IMR-90 (cell line): Measurements from ENCODE around the gene FICD. TPM values are rescaled to one million over a fixed set of nuclear protein-coding genes. Genes with fewer than 3 reads are reported as not detected.

ENCODE experiments used
- ATAC-seq: fragments of 200-7000 bp; cut with Tn5 transposase; 2 replicates; pipeline ENCODE4 v1.9.1; 2020; ENCODE audit warnings: low read depth, mild to moderate bottlenecking, moderate library complexity
- BruUV-seq: library from RNA; stranded (reverse); fragments of 400-500 nt; replicated peaks from 2 replicates; lab custom pipeline; 2021; lab: Mats Ljungman, UMichigan
- CTCF ChIA-PET: fragments of 300-600 bp; formaldehyde crosslinking; extraction: SDS; loops from one replicate; lab custom pipeline; 2021; ENCODE audit warnings: antibody characterized with exemption; lab: Yijun Ruan, JAX
- POLR2A ChIA-PET: fragments of 300-600 bp; sonication (Branson Sonifier 250); formaldehyde crosslinking; loops from one replicate; lab custom pipeline; 2022; ENCODE audit warnings: antibody characterized with exemption; ENCODE audit not compliant: unreplicated experiment; lab: Charles Lee
- DNase-seq: peaks from one replicate; pipeline ENCODE4 v3.0.0; 2013
- H2AFZ ChIP-seq: replicated peaks from 2 replicates; pipeline ENCODE3; 2013; ENCODE audit warnings: low read length, mild to moderate bottlenecking; ENCODE audit not compliant: poor library complexity
- H2AK5ac ChIP-seq: 2 replicates; pipeline ENCODE4 v1.6.1; 2013; ENCODE audit warnings: low read depth, low read length, inconsistent platforms
- H2AK9ac ChIP-seq: replicated peaks from 2 replicates; pipeline ENCODE3; 2013; ENCODE audit warnings: mild to moderate bottlenecking, low read depth, low read length, moderate library complexity; ENCODE audit not compliant: poor library complexity
- H2BK120ac ChIP-seq: 2 replicates; pipeline ENCODE4 v1.6.1; 2013; ENCODE audit warnings: low read depth, low read length, inconsistent platforms
- H2BK15ac ChIP-seq: 3 replicates; pipeline ENCODE4 v1.6.1; 2013; ENCODE audit warnings: low read depth, low read length, inconsistent platforms
- H2BK20ac ChIP-seq: 2 replicates; pipeline ENCODE4 v1.6.1; 2013; ENCODE audit warnings: low read depth, mild to moderate bottlenecking, inconsistent platforms, low read length, moderate library complexity
- H2BK5ac ChIP-seq: 2 replicates; pipeline ENCODE4 v1.6.1; 2013; ENCODE audit warnings: mild to moderate bottlenecking, low read depth, low read length, inconsistent platforms; ENCODE audit not compliant: poor library complexity, severe bottlenecking
- H3K14ac ChIP-seq: replicated peaks from 2 replicates; pipeline ENCODE4 v1.6.1; 2013; ENCODE audit warnings: low read depth, low read length, inconsistent platforms
- H3K18ac ChIP-seq: 2 replicates; pipeline ENCODE4 v1.6.1; 2013; ENCODE audit warnings: low read depth, low read length, control low read depth
- H3K23ac ChIP-seq: 2 replicates; pipeline ENCODE4 v1.6.1; 2013; ENCODE audit warnings: low read depth, low read length, inconsistent platforms
- H3K27ac ChIP-seq: 2 replicates; pipeline ENCODE4 v1.5.1; 2013; ENCODE audit warnings: mild to moderate bottlenecking, control low read depth, low read length; ENCODE audit not compliant: insufficient read depth
- H3K27me3 ChIP-seq: 2 replicates; pipeline ENCODE4 v1.6.1; 2013; ENCODE audit warnings: low read length; ENCODE audit not compliant: control insufficient read depth, insufficient read depth
- H3K36me3 ChIP-seq: 2 replicates; pipeline ENCODE4 v1.6.1; 2013; ENCODE audit warnings: low read length, mixed read lengths; ENCODE audit not compliant: control insufficient read depth, insufficient read depth
- H3K4ac ChIP-seq: 2 replicates; pipeline ENCODE4 v1.6.1; 2013; ENCODE audit warnings: low read depth, low read length, inconsistent platforms
- H3K4me1 ChIP-seq: 2 replicates; pipeline ENCODE4 v1.6.1; 2013; ENCODE audit warnings: low read length, mixed read lengths; ENCODE audit not compliant: control insufficient read depth, insufficient read depth
- H3K4me2 ChIP-seq: 2 replicates; pipeline ENCODE4 v1.6.1; 2013; ENCODE audit warnings: low read depth, mild to moderate bottlenecking, control low read depth, low read length, moderate library complexity
- H3K4me3 ChIP-seq: 2 replicates; pipeline ENCODE4 v1.5.1; 2013; ENCODE audit warnings: low read depth, mild to moderate bottlenecking, control low read depth, low read length, moderate library complexity; ENCODE audit not compliant: insufficient read depth
- H3K56ac ChIP-seq: 2 replicates; pipeline ENCODE4 v1.6.1; 2013; ENCODE audit warnings: low read length, inconsistent platforms; ENCODE audit not compliant: insufficient read depth; ENCODE audit errors: extremely low read depth
- H3K79me1 ChIP-seq, 2 experiments: 2 replicates each; pipeline ENCODE4 v1.6.1; 2013; ENCODE audit warnings: low read length in 2 of 2, inconsistent platforms in 1 of 2, low read depth in 1 of 2
- H3K9ac ChIP-seq: 2 replicates; pipeline ENCODE4 v1.6.1; 2013; ENCODE audit warnings: low read depth, low read length, control low read depth
- H3K9me1 ChIP-seq: 2 replicates; pipeline ENCODE4 v1.6.1; 2013; ENCODE audit warnings: low read length, inconsistent platforms; ENCODE audit not compliant: insufficient read depth
- H3K9me3 ChIP-seq: 2 replicates; pipeline ENCODE4 v1.6.1; 2013; ENCODE audit warnings: low read length; ENCODE audit not compliant: control insufficient read depth, insufficient read depth
- H4K20me1 ChIP-seq: 2 replicates; pipeline ENCODE4 v1.6.1; 2013; ENCODE audit warnings: low read length, inconsistent platforms; ENCODE audit not compliant: insufficient read depth
- H4K5ac ChIP-seq: 2 replicates; pipeline ENCODE4 v1.6.1; 2013; ENCODE audit warnings: mild to moderate bottlenecking, low read depth, low read length, control low read depth
- H4K8ac ChIP-seq, 2 experiments: 2 replicates each; pipeline ENCODE4 v1.6.1; 2013; ENCODE audit warnings: low read depth in 2 of 2, low read length in 2 of 2, control low read depth in 1 of 2, inconsistent platforms in 1 of 2
- H4K91ac ChIP-seq: 2 replicates; pipeline ENCODE4 v1.6.1; 2013; ENCODE audit warnings: low read depth, low read length, inconsistent platforms; ENCODE audit not compliant: insufficient read depth
- BHLHE40 ChIP-seq: fragments of 150-350 bp; IDR thresholded peaks from 2 replicates; pipeline ENCODE4 v1.6.1; 2016; ENCODE audit warnings: mild to moderate bottlenecking, low read depth, low read length
- CEBPB ChIP-seq: IDR thresholded peaks from 2 replicates; pipeline ENCODE4 v1.6.1; 2012; ENCODE audit warnings: low read depth, low read length, improper control_type of control experiment
- ELK1 ChIP-seq: fragments of 150-350 bp; IDR thresholded peaks from 2 replicates; pipeline ENCODE4 v1.6.1; 2016; ENCODE audit warnings: low read depth, mild to moderate bottlenecking, low read length, moderate library complexity, borderline replicate concordance
- FOS ChIP-seq: fragments of 150-350 bp; IDR thresholded peaks from 2 replicates; pipeline ENCODE4 v1.6.1; 2016; ENCODE audit warnings: low read depth, low read length
- MXI1 ChIP-seq: IDR thresholded peaks from 2 replicates; pipeline ENCODE4 v1.6.1; 2012; ENCODE audit warnings: low read depth, mild to moderate bottlenecking, low read length, moderate library complexity, borderline replicate concordance
- NFE2L2 ChIP-seq: fragments of 150-350 bp; IDR thresholded peaks from 2 replicates; pipeline ENCODE4 v1.6.1; 2016; ENCODE audit warnings: low read depth, mild to moderate bottlenecking, low read length
- POLR2A ChIP-seq: IDR thresholded peaks from 2 replicates; pipeline ENCODE4 v1.6.1; 2012; ENCODE audit warnings: mild to moderate bottlenecking, low read depth, low read length
- RAD21 ChIP-seq: IDR thresholded peaks from 2 replicates; pipeline ENCODE4 v1.6.1; 2012; ENCODE audit warnings: low read length, improper control_type of control experiment
- RCOR1 ChIP-seq: IDR thresholded peaks from 2 replicates; pipeline ENCODE4 v1.6.1; 2012; ENCODE audit warnings: mild to moderate bottlenecking, low read length, improper control_type of control experiment; ENCODE audit not compliant: insufficient replicate concordance
- SMC3 ChIP-seq: fragments of 150-350 bp; IDR thresholded peaks from 2 replicates; pipeline ENCODE4 v1.6.1; 2016; ENCODE audit warnings: low read depth, mild to moderate bottlenecking, antibody characterized with exemption, low read length, moderate library complexity
- WGBS, 2 experiments: methylation state at CpG; one replicate each; pipeline versions ENCODE4 v1.1.5 to v1.1.7; 2013; ENCODE audit warnings: missing lambda C conversion rate in 2 of 2; ENCODE audit not compliant: insufficient read length in 1 of 2; ENCODE audit errors: extremely low coverage in 2 of 2; 5-methylcytosine and 5-hydroxymethylcytosine counted together
- dilution Hi-C: fragments of 300-500 bp; cut with HindIII; formaldehyde crosslinking; loops from one replicate; pipeline ENCODE4 v1.14.3; 2018; ENCODE audit warnings: low sequenced_read_pairs; ENCODE audit not compliant: unreplicated experiment
- in situ Hi-C: fragments of 300-500 bp; cut with MboI; formaldehyde crosslinking; loops from 3 replicates; pipeline ENCODE4 v1.14.3; 2019; ENCODE audit warnings: low sequenced_read_pairs, inconsistent platforms, mixed read lengths
- intact Hi-C: fragments of 100-400 bp; cut with micrococcal nuclease; formaldehyde crosslinking; loops from 2 replicates; pipeline ENCODE4 v1.10.0; 2022
- polyA plus RNA-seq, 3 experiments: library from polyadenylated mRNA; depleted of rRNA; stranded (reverse); fragments of >200 nt; gene quantifications; 2 replicates each; pipeline ENCODE4 v1.2.3, GENCODE V29; 2012; ENCODE audit warnings: low replicate concordance in 1 of 3
- total RNA-seq: library from RNA; depleted of rRNA; stranded (reverse); fragments of >200 nt; gene quantifications from 2 replicates; pipeline ENCODE4 v1.2.3, GENCODE V29; 2012
- TF ChIP-seq, protein P1 (sequence below): conservative IDR thresholded peaks from 2 replicates; pipeline ENCODE4 v1.5.1; 2012; ENCODE audit warnings: mild to moderate bottlenecking, low read depth, low read length, improper control_type of control experiment
- TF ChIP-seq, protein P2 (sequence below): fragments of 150-350 bp; IDR thresholded peaks from 2 replicates; pipeline ENCODE4 v1.6.1; 2017; ENCODE audit warnings: mild to moderate bottlenecking, antibody characterized with exemption, low read length, low read depth

The FICD gene
- total and polyA plus RNA-seq, 2 of the 4 experiments (the other 2 are of a cell fraction), result 4.0 to 11.3 TPM

GRCh38 chr12:108502922-108503321 is 12.2 kb upstream of the FICD start:
- in situ Hi-C loops, result loop anchor here (25.0 kb wide), 1 partner anchor 816 kb away; the partner anchor contains the start of gene PWP1
- CTCF ChIA-PET, result interaction anchor here (0.6 kb wide), 1 partner anchor 444 kb away, joined by 3 read pairs; no protein-coding TSS in a partner anchor

More at GRCh38 chr12:108502922-108503321, 12.2 kb upstream of the FICD start:
- H3K9me1 ChIP-seq, result no peaks in the 10 kb centered on the region
- no peaks in the 10 kb centered on the region for H3K9me3 ChIP-seq
- no peak overlapping the region for H3K9ac ChIP-seq
- H2AK5ac ChIP-seq, result no peak overlapping the region
- no peak overlapping the region for H3K4me2 ChIP-seq
- no peak overlapping the region for H2BK120ac ChIP-seq
- no peaks in the 10 kb centered on the region for H3K79me1 ChIP-seq
- no peak overlapping the region for H3K27ac ChIP-seq
- H4K20me1 ChIP-seq, result no peaks in the 10 kb centered on the region
- H4K5ac ChIP-seq, result no peak overlapping the region
- H3K18ac ChIP-seq, result no peak overlapping the region
- no peak overlapping the region for H3K14ac ChIP-seq
- H2BK5ac ChIP-seq, result no peak overlapping the region
- no peaks in the 10 kb centered on the region for H3K36me3 ChIP-seq
- dilution Hi-C loops (no loop called here), intact Hi-C loops (no loop called here)
- H3K56ac ChIP-seq, result no peak overlapping the region
- no peak overlapping the region for H2AK9ac ChIP-seq
- POLR2A ChIA-PET, result no interaction called here
- no peak overlapping the region for H4K91ac ChIP-seq
- no peaks in the 10 kb centered on the region for H3K4me1 ChIP-seq
- no peak overlapping the region for H3K4ac ChIP-seq
- no peak overlapping the region for H4K8ac ChIP-seq
- no peak overlapping the region for H2BK15ac ChIP-seq
- no peak for ATAC-seq
- no TSS peak for BruUV-seq
- no peak for TF ChIP-seq SMC3
- no peak for TF ChIP-seq MXI1
- no peak for TF ChIP-seq RAD21
- TF ChIP-seq FOS, result no peak
- no peak for TF ChIP-seq POLR2A
- TF ChIP-seq, protein P1, sequence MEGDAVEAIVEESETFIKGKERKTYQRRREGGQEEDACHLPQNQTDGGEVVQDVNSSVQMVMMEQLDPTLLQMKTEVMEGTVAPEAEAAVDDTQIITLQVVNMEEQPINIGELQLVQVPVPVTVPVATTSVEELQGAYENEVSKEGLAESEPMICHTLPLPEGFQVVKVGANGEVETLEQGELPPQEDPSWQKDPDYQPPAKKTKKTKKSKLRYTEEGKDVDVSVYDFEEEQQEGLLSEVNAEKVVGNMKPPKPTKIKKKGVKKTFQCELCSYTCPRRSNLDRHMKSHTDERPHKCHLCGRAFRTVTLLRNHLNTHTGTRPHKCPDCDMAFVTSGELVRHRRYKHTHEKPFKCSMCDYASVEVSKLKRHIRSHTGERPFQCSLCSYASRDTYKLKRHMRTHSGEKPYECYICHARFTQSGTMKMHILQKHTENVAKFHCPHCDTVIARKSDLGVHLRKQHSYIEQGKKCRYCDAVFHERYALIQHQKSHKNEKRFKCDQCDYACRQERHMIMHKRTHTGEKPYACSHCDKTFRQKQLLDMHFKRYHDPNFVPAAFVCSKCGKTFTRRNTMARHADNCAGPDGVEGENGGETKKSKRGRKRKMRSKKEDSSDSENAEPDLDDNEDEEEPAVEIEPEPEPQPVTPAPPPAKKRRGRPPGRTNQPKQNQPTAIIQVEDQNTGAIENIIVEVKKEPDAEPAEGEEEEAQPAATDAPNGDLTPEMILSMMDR, result no peak
- TF ChIP-seq RCOR1, result no peak
- no peak for TF ChIP-seq BHLHE40
- TF ChIP-seq, protein P2, sequence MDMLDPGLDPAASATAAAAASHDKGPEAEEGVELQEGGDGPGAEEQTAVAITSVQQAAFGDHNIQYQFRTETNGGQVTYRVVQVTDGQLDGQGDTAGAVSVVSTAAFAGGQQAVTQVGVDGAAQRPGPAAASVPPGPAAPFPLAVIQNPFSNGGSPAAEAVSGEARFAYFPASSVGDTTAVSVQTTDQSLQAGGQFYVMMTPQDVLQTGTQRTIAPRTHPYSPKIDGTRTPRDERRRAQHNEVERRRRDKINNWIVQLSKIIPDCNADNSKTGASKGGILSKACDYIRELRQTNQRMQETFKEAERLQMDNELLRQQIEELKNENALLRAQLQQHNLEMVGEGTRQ, result no peak
- TF ChIP-seq ELK1, result no peak
- TF ChIP-seq NFE2L2, result no peak
- TF ChIP-seq CEBPB, result no peak
- no peaks in the 10 kb centered on the region for H3K27me3 ChIP-seq
- WGBS, 2 experiments, result no CpG with 5 or more reads among the region's 2 CpGs
- H2AFZ ChIP-seq, result no peak overlapping the region
- H2BK20ac ChIP-seq, result no peak overlapping the region
- H3K4me3 ChIP-seq, result no peak overlapping the region
- no peak for DNase-seq
- no peak overlapping the region for H3K23ac ChIP-seq
